HepG2 (cell line): Measurements from ENCODE around the gene NT5C3B. TPM values are rescaled to one million over a fixed set of nuclear protein-coding genes. Genes with fewer than 3 reads are reported as not detected.

Experiments
- BCLAF1 ChIP-seq: fragments of 450-650 bp; IDR thresholded peaks from 2 replicates; pipeline ENCODE4 v1.6.1; 2017; ENCODE audit warnings: mild to moderate bottlenecking
- BRD4 ChIP-seq: sonication (generic); formaldehyde crosslinking; IDR thresholded peaks from 2 replicates; pipeline ENCODE4 v1.4.0; 2020; ENCODE audit warnings: missing genetic modification reagents
- E2F5 ChIP-seq: sonication (generic); formaldehyde crosslinking; conservative IDR thresholded peaks from 2 replicates; pipeline ENCODE4 v1.4.0; 2020; ENCODE audit warnings: missing genetic modification reagents
- GTF3A ChIP-seq: sonication (generic); formaldehyde crosslinking; conservative IDR thresholded peaks from 2 replicates; pipeline ENCODE4 v1.4.0; 2020; ENCODE audit warnings: mild to moderate bottlenecking, missing genetic modification reagents
- IRX3 ChIP-seq: sonication (generic); formaldehyde crosslinking; IDR thresholded peaks from 2 replicates; pipeline ENCODE4 v1.8.1; 2023; ENCODE audit warnings: mild to moderate bottlenecking, low read depth, missing genetic modification reagents, borderline replicate concordance
- KDM1A ChIP-seq: IDR thresholded peaks from 2 replicates; pipeline ENCODE4 v1.6.1; 2016; ENCODE audit warnings: missing compliant biosample characterization
- PREB ChIP-seq: sonication (generic); formaldehyde crosslinking; IDR thresholded peaks from 2 replicates; pipeline ENCODE4 v1.4.0; 2020; ENCODE audit warnings: missing genetic modification reagents
- RELA ChIP-seq: sonication (generic); formaldehyde crosslinking; IDR thresholded peaks from 2 replicates; pipeline ENCODE4 v1.4.0; 2020; ENCODE audit warnings: missing genetic modification reagents
- RFXAP ChIP-seq: sonication (generic); formaldehyde crosslinking; IDR thresholded peaks from 2 replicates; pipeline ENCODE4 v1.4.0; 2020; ENCODE audit warnings: missing genetic modification reagents, borderline replicate concordance
- SAP130 ChIP-seq: IDR thresholded peaks from 2 replicates; pipeline ENCODE4 v1.6.1; 2016; ENCODE audit warnings: low read depth
- SNAPC5 ChIP-seq: sonication (generic); formaldehyde crosslinking; IDR thresholded peaks from 2 replicates; pipeline ENCODE4 v1.8.1; 2023; ENCODE audit warnings: mild to moderate bottlenecking, missing genetic modification reagents, borderline replicate concordance
- ZBTB44 ChIP-seq: sonication (generic); formaldehyde crosslinking; IDR thresholded peaks from 2 replicates; pipeline ENCODE4 v1.4.0; 2020; ENCODE audit warnings: missing genetic modification reagents
- ZBTB49 ChIP-seq: sonication (generic); formaldehyde crosslinking; IDR thresholded peaks from 2 replicates; pipeline ENCODE4 v1.4.0; 2020; ENCODE audit warnings: missing genetic modification reagents, borderline replicate concordance
- ZMAT3 ChIP-seq: sonication (generic); formaldehyde crosslinking; conservative IDR thresholded peaks from 2 replicates; pipeline ENCODE4 v1.7.0; 2021; ENCODE audit warnings: missing genetic modification reagents
- ZNF207 ChIP-seq: fragments of 450-650 bp; IDR thresholded peaks from 2 replicates; pipeline ENCODE4 v1.6.1; 2016; ENCODE audit warnings: antibody characterized with exemption, borderline replicate concordance
- ZNF691 ChIP-seq: sonication (generic); formaldehyde crosslinking; IDR thresholded peaks from 2 replicates; pipeline ENCODE4 v1.4.0; 2020; ENCODE audit warnings: missing genetic modification reagents, low read depth, mild to moderate bottlenecking, borderline replicate concordance
- ZNF788 ChIP-seq: sonication (generic); formaldehyde crosslinking; IDR thresholded peaks from 2 replicates; pipeline ENCODE4 v1.5.0; 2020; ENCODE audit warnings: mild to moderate bottlenecking, missing genetic modification reagents, borderline replicate concordance
- polyA plus RNA-seq, 8 experiments: library from polyadenylated mRNA; depleted of rRNA in 3 of 8; stranded (reverse) in 7 of 8; unstranded in 1 of 8; fragments of >200 nt; fragmentation: Illumina TruSeq in 4 of 8; extraction: Trizol in 4 of 8; gene quantifications; 2 replicates each; pipeline versions ENCODE4 v1.2.1 to v1.2.3, GENCODE V29; 2011 to 2016; ENCODE audit warnings: low read depth in 4 of 8, missing spikeins in 1 of 8, mixed read lengths in 1 of 8; ENCODE audit not compliant: insufficient read depth in 1 of 8
- total RNA-seq, 5 experiments: library from RNA; depleted of rRNA; stranded (reverse); fragments of >200 nt; fragmentation: Illumina TruSeq; extraction: Trizol; gene quantifications; 2 replicates each; pipeline ENCODE4 v1.2.3, GENCODE V29; 2016; ENCODE audit warnings: low read depth in 1 of 5

The NT5C3B gene
- total and polyA plus RNA-seq, 2 of the 13 experiments (the other 11 are each of a cell fraction or from before 2014, with no cell fraction given) = 104 to 126 TPM

- TF ChIP-seq ZBTB49 (CRISPR knock-in tag) (no peak; the same call in 1 of the 2 replicates), E2F5 (0 out of 2 replicates have a peak, but pooled peaks have one; percentile 51), BRD4 (CRISPR knock-in tag) (peak; percentile 69), ZMAT3 (CRISPR knock-in tag) (peak; percentile 96), SAP130 (CRISPR knock-in tag) (peak; percentile 63), ZNF691 (CRISPR knock-in tag) (peak; percentile 65), PREB (peak; percentile 42; the same call in 1 of the 2 replicates), KDM1A (CRISPR knock-in tag) (no peak), IRX3 (CRISPR knock-in tag) (peak; percentile 73; the same call in 1 of the 2 replicates), ZNF207 (no peak), RFXAP (CRISPR knock-in tag) (peak; percentile 90), ZNF788 (peak; percentile 52), SNAPC5 (peak; percentile 70; the same call in 1 of the 2 replicates), ZBTB44 (CRISPR knock-in tag) (no peak), BCLAF1 (no peak), GTF3A (CRISPR knock-in tag) (peak; percentile 90; the same call in 1 of the 2 replicates), RELA (no peak)
These were observed 24.3 kb downstream of the NT5C3B start, which contains the start of gene P3H4 (continued) for GRCh38 chr17:41811549-41812380.
